IMR-90 (cell line): ENCODE results near the gene ANKFY1. TPM values are rescaled to one million over a fixed set of nuclear protein-coding genes. Genes with fewer than 3 reads are reported as not detected.

ENCODE experiments used
- ATAC-seq: fragments of 200-7000 bp; cut with Tn5 transposase; 2 replicates; pipeline ENCODE4 v1.9.1; 2020; ENCODE audit warnings: low read depth, mild to moderate bottlenecking, moderate library complexity
- BruUV-seq: library from RNA; stranded (reverse); fragments of 400-500 nt; replicated peaks from 2 replicates; lab custom pipeline; 2021; lab: Mats Ljungman, UMichigan
- CTCF ChIA-PET: fragments of 300-600 bp; formaldehyde crosslinking; extraction: SDS; loops from one replicate; lab custom pipeline; 2021; ENCODE audit warnings: antibody characterized with exemption; lab: Yijun Ruan, JAX
- POLR2A ChIA-PET: fragments of 300-600 bp; sonication (Branson Sonifier 250); formaldehyde crosslinking; loops from one replicate; lab custom pipeline; 2022; ENCODE audit warnings: antibody characterized with exemption; ENCODE audit not compliant: unreplicated experiment; lab: Charles Lee
- DNase-seq: peaks from one replicate; pipeline ENCODE4 v3.0.0; 2013
- H2AFZ ChIP-seq: replicated peaks from 2 replicates; pipeline ENCODE3; 2013; ENCODE audit warnings: low read length, mild to moderate bottlenecking; ENCODE audit not compliant: poor library complexity
- H2AK5ac ChIP-seq: 2 replicates; pipeline ENCODE4 v1.6.1; 2013; ENCODE audit warnings: low read depth, low read length, inconsistent platforms
- H2AK9ac ChIP-seq: replicated peaks from 2 replicates; pipeline ENCODE3; 2013; ENCODE audit warnings: mild to moderate bottlenecking, low read depth, low read length, moderate library complexity; ENCODE audit not compliant: poor library complexity
- H2BK120ac ChIP-seq: 2 replicates; pipeline ENCODE4 v1.6.1; 2013; ENCODE audit warnings: low read depth, low read length, inconsistent platforms
- H2BK15ac ChIP-seq: 3 replicates; pipeline ENCODE4 v1.6.1; 2013; ENCODE audit warnings: low read depth, low read length, inconsistent platforms
- H2BK20ac ChIP-seq: 2 replicates; pipeline ENCODE4 v1.6.1; 2013; ENCODE audit warnings: low read depth, mild to moderate bottlenecking, inconsistent platforms, low read length, moderate library complexity
- H2BK5ac ChIP-seq: 2 replicates; pipeline ENCODE4 v1.6.1; 2013; ENCODE audit warnings: mild to moderate bottlenecking, low read depth, low read length, inconsistent platforms; ENCODE audit not compliant: poor library complexity, severe bottlenecking
- H3K14ac ChIP-seq: replicated peaks from 2 replicates; pipeline ENCODE4 v1.6.1; 2013; ENCODE audit warnings: low read depth, low read length, inconsistent platforms
- H3K18ac ChIP-seq: 2 replicates; pipeline ENCODE4 v1.6.1; 2013; ENCODE audit warnings: low read depth, low read length, control low read depth
- H3K23ac ChIP-seq: 2 replicates; pipeline ENCODE4 v1.6.1; 2013; ENCODE audit warnings: low read depth, low read length, inconsistent platforms
- H3K27ac ChIP-seq: 2 replicates; pipeline ENCODE4 v1.5.1; 2013; ENCODE audit warnings: mild to moderate bottlenecking, control low read depth, low read length; ENCODE audit not compliant: insufficient read depth
- H3K27me3 ChIP-seq: 2 replicates; pipeline ENCODE4 v1.6.1; 2013; ENCODE audit warnings: low read length; ENCODE audit not compliant: control insufficient read depth, insufficient read depth
- H3K36me3 ChIP-seq: 2 replicates; pipeline ENCODE4 v1.6.1; 2013; ENCODE audit warnings: low read length, mixed read lengths; ENCODE audit not compliant: control insufficient read depth, insufficient read depth
- H3K4ac ChIP-seq: 2 replicates; pipeline ENCODE4 v1.6.1; 2013; ENCODE audit warnings: low read depth, low read length, inconsistent platforms
- H3K4me1 ChIP-seq: 2 replicates; pipeline ENCODE4 v1.6.1; 2013; ENCODE audit warnings: low read length, mixed read lengths; ENCODE audit not compliant: control insufficient read depth, insufficient read depth
- H3K4me2 ChIP-seq: 2 replicates; pipeline ENCODE4 v1.6.1; 2013; ENCODE audit warnings: low read depth, mild to moderate bottlenecking, control low read depth, low read length, moderate library complexity
- H3K4me3 ChIP-seq: 2 replicates; pipeline ENCODE4 v1.5.1; 2013; ENCODE audit warnings: low read depth, mild to moderate bottlenecking, control low read depth, low read length, moderate library complexity; ENCODE audit not compliant: insufficient read depth
- H3K56ac ChIP-seq: 2 replicates; pipeline ENCODE4 v1.6.1; 2013; ENCODE audit warnings: low read length, inconsistent platforms; ENCODE audit not compliant: insufficient read depth; ENCODE audit errors: extremely low read depth
- H3K79me1 ChIP-seq, 2 experiments: 2 replicates each; pipeline ENCODE4 v1.6.1; 2013; ENCODE audit warnings: low read length in 2 of 2, inconsistent platforms in 1 of 2, low read depth in 1 of 2
- H3K9ac ChIP-seq: 2 replicates; pipeline ENCODE4 v1.6.1; 2013; ENCODE audit warnings: low read depth, low read length, control low read depth
- H3K9me1 ChIP-seq: 2 replicates; pipeline ENCODE4 v1.6.1; 2013; ENCODE audit warnings: low read length, inconsistent platforms; ENCODE audit not compliant: insufficient read depth
- H3K9me3 ChIP-seq: 2 replicates; pipeline ENCODE4 v1.6.1; 2013; ENCODE audit warnings: low read length; ENCODE audit not compliant: control insufficient read depth, insufficient read depth
- H4K20me1 ChIP-seq: 2 replicates; pipeline ENCODE4 v1.6.1; 2013; ENCODE audit warnings: low read length, inconsistent platforms; ENCODE audit not compliant: insufficient read depth
- H4K5ac ChIP-seq: 2 replicates; pipeline ENCODE4 v1.6.1; 2013; ENCODE audit warnings: mild to moderate bottlenecking, low read depth, low read length, control low read depth
- H4K8ac ChIP-seq, 2 experiments: 2 replicates each; pipeline ENCODE4 v1.6.1; 2013; ENCODE audit warnings: low read depth in 2 of 2, low read length in 2 of 2, control low read depth in 1 of 2, inconsistent platforms in 1 of 2
- H4K91ac ChIP-seq: 2 replicates; pipeline ENCODE4 v1.6.1; 2013; ENCODE audit warnings: low read depth, low read length, inconsistent platforms; ENCODE audit not compliant: insufficient read depth
- MAZ ChIP-seq: IDR thresholded peaks from 2 replicates; pipeline ENCODE4 v1.6.1; 2012; ENCODE audit warnings: low read depth, mild to moderate bottlenecking, low read length, improper control_type of control experiment, moderate library complexity, borderline replicate concordance
- WGBS, 2 experiments: methylation state at CpG; one replicate each; pipeline versions ENCODE4 v1.1.5 to v1.1.7; 2013; ENCODE audit warnings: missing lambda C conversion rate in 2 of 2; ENCODE audit not compliant: insufficient read length in 1 of 2; ENCODE audit errors: extremely low coverage in 2 of 2; 5-methylcytosine and 5-hydroxymethylcytosine counted together
- dilution Hi-C: fragments of 300-500 bp; cut with HindIII; formaldehyde crosslinking; loops from one replicate; pipeline ENCODE4 v1.14.3; 2018; ENCODE audit warnings: low sequenced_read_pairs; ENCODE audit not compliant: unreplicated experiment
- in situ Hi-C: fragments of 300-500 bp; cut with MboI; formaldehyde crosslinking; loops from 3 replicates; pipeline ENCODE4 v1.14.3; 2019; ENCODE audit warnings: low sequenced_read_pairs, inconsistent platforms, mixed read lengths
- intact Hi-C: fragments of 100-400 bp; cut with micrococcal nuclease; formaldehyde crosslinking; loops from 2 replicates; pipeline ENCODE4 v1.10.0; 2022
- polyA plus RNA-seq, 3 experiments: library from polyadenylated mRNA; depleted of rRNA; stranded (reverse); fragments of >200 nt; gene quantifications; 2 replicates each; pipeline ENCODE4 v1.2.3, GENCODE V29; 2012; ENCODE audit warnings: low replicate concordance in 1 of 3
- total RNA-seq: library from RNA; depleted of rRNA; stranded (reverse); fragments of >200 nt; gene quantifications from 2 replicates; pipeline ENCODE4 v1.2.3, GENCODE V29; 2012
- TF ChIP-seq, protein P1 (sequence below): fragments of 150-350 bp; IDR thresholded peaks from 2 replicates; pipeline ENCODE4 v1.6.1; 2016; ENCODE audit warnings: low read depth, mild to moderate bottlenecking, low read length, moderate library complexity, borderline replicate concordance
- TF ChIP-seq, protein P2 (sequence below): conservative IDR thresholded peaks from 2 replicates; pipeline ENCODE4 v1.5.1; 2012; ENCODE audit warnings: mild to moderate bottlenecking, low read depth, low read length, improper control_type of control experiment

The ANKFY1 gene
- total and polyA plus RNA-seq, 2 of the 4 experiments (the other 2 are of a cell fraction) = 32.3 to 48.9 TPM

DNA sequence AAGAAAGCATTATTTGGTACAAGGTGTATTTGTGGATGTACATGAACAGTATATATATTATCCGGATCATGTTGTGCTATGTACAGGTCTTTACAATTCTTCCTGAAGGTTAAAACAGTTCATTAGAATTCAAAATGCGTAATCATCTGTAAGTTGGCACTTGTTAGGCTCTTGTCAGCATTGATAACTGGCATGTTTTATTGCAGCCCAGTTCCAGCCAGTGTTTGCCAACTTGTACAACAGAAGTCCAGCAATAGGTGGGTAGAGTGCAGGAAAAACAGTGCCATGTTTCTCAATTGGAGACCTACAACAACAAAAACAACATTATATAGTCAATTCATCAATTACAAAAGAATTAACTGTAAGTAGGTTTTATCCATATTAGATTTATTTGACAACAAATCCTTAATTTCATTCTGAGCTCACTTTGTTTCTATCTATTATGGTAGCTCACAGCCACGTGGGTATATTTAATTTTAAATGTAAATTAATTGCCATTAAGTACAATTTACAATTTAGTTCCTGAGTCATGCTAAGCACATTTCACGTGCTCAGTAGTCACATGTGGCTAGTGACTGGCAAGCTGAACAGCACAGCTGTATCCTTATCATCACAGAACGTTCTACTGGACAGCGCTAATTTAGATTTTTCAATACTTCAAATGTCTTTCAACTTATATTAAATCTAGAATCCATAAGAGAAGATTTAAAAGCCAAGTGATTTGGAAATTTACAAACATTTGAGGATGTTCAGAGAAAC lies 8.6 kb upstream of the ANKFY1 start:
- Histone ChIP-seq H2AK9ac (no peak overlapping the region), H3K23ac (no peak overlapping the region), H3K9me1 (peaks cover 17% of the 10 kb centered on the region), H3K4ac (no peak overlapping the region), H3K4me1 (no peaks in the 10 kb centered on the region), H3K4me3 (no peak overlapping the region), H2BK20ac (no peak overlapping the region), H3K9me3 (no peaks in the 10 kb centered on the region), H3K4me2 (no peak overlapping the region), H2BK15ac (no peak overlapping the region), H2BK5ac (no peak overlapping the region), H2AK5ac (no peak overlapping the region), H3K14ac (no peak overlapping the region), H2BK120ac (no peak overlapping the region), H4K5ac (no peak overlapping the region), H4K91ac (no peak overlapping the region), H3K27ac (no peak overlapping the region), H4K8ac (no peak overlapping the region), H3K79me1 (peaks cover 26 to 48% of the 10 kb centered on the region in 2 experiments), H3K18ac (no peak overlapping the region), H4K20me1 (peaks cover 9% of the 10 kb centered on the region; the same call in 1 of the 2 replicates), H2AFZ (no peak overlapping the region), H3K56ac (no peak overlapping the region), H3K27me3 (no peaks in the 10 kb centered on the region), H3K36me3 (peaks cover 15% of the 10 kb centered on the region), H3K9ac (no peak overlapping the region)
- ChIA-PET POLR2A (no interaction called here), CTCF (no interaction called here)
- DNase-seq = no peak
- in situ Hi-C loops = no loop called here
- intact Hi-C loops = no loop called here
- BruUV-seq = no TSS peak
- no CpG with 5 or more reads among the region's 6 CpGs for WGBS, 2 experiments
- TF ChIP-seq MAZ = no peak
- TF ChIP-seq, protein P1, sequence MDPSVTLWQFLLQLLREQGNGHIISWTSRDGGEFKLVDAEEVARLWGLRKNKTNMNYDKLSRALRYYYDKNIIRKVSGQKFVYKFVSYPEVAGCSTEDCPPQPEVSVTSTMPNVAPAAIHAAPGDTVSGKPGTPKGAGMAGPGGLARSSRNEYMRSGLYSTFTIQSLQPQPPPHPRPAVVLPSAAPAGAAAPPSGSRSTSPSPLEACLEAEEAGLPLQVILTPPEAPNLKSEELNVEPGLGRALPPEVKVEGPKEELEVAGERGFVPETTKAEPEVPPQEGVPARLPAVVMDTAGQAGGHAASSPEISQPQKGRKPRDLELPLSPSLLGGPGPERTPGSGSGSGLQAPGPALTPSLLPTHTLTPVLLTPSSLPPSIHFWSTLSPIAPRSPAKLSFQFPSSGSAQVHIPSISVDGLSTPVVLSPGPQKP = no peak
- TF ChIP-seq, protein P2, sequence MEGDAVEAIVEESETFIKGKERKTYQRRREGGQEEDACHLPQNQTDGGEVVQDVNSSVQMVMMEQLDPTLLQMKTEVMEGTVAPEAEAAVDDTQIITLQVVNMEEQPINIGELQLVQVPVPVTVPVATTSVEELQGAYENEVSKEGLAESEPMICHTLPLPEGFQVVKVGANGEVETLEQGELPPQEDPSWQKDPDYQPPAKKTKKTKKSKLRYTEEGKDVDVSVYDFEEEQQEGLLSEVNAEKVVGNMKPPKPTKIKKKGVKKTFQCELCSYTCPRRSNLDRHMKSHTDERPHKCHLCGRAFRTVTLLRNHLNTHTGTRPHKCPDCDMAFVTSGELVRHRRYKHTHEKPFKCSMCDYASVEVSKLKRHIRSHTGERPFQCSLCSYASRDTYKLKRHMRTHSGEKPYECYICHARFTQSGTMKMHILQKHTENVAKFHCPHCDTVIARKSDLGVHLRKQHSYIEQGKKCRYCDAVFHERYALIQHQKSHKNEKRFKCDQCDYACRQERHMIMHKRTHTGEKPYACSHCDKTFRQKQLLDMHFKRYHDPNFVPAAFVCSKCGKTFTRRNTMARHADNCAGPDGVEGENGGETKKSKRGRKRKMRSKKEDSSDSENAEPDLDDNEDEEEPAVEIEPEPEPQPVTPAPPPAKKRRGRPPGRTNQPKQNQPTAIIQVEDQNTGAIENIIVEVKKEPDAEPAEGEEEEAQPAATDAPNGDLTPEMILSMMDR = no peak
- ATAC-seq = no peak
- dilution Hi-C loops = no loop called here
